WTC11 (cell line): ENCODE measurements around the gene SLC66A2. TPM values are rescaled to one million over a fixed set of nuclear protein-coding genes. Genes with fewer than 3 reads are reported as not detected.

Experiments
- ATAC-seq: fragments of 200-7000 bp; cut with Tn5 transposase; 2 replicates; pipeline ENCODE4 v1.10.0; 2021; ENCODE audit warnings: mild to moderate bottlenecking, moderate library complexity
- CTCF ChIA-PET: fragments of 300-600 bp; sonication (Branson Sonifier 250); formaldehyde crosslinking; loops from one replicate; lab custom pipeline; 2021; ENCODE audit warnings: antibody characterized with exemption; lab: Charles Lee
- POLR2A ChIA-PET: fragments of 350-600 bp; sonication (Branson Sonifier 250); formaldehyde crosslinking; loops from one replicate; lab custom pipeline; 2021; ENCODE audit warnings: antibody characterized with exemption; lab: Charles Lee
- DNase-seq: peaks from one replicate; pipeline ENCODE4 v3.0.0; 2021; ENCODE audit warnings: low spot score
- H3K27ac Mint-ChIP-seq: 2 replicates; pipeline ENCODE4 v1.8.0; 2021; ENCODE audit warnings: mixed read lengths
- H3K27me3 Mint-ChIP-seq: 2 replicates; pipeline ENCODE4 v1.8.0; 2021; ENCODE audit warnings: low read depth, mild to moderate bottlenecking, moderate library complexity, mixed read lengths
- H3K36me3 Mint-ChIP-seq: 2 replicates; pipeline ENCODE4 v1.8.0; 2021; ENCODE audit warnings: mixed read lengths
- H3K4me1 Mint-ChIP-seq: 2 replicates; pipeline ENCODE4 v1.8.0; 2022; ENCODE audit warnings: mixed read lengths
- H3K4me3 Mint-ChIP-seq: 2 replicates; pipeline ENCODE4 v1.8.0; 2021; ENCODE audit warnings: mild to moderate bottlenecking, moderate library complexity, mixed read lengths
- H3K9me3 Mint-ChIP-seq: 2 replicates; pipeline ENCODE4 v1.8.0; 2021; ENCODE audit warnings: mixed read lengths
- AR ChIP-seq: fragments of 250-450 bp; sonication (Bioruptor Pico); IDR thresholded peaks from 2 replicates; pipeline ENCODE4 v1.9.0; 2021; ENCODE audit warnings: mild to moderate bottlenecking
- CBFB ChIP-seq: sonication (generic); formaldehyde crosslinking; IDR thresholded peaks from 2 replicates; pipeline ENCODE4 v1.8.1; 2022; ENCODE audit warnings: mild to moderate bottlenecking, low read depth, missing genetic modification reagents
- CDX4 ChIP-seq: fragments of 250-450 bp; sonication (Bioruptor Pico); IDR thresholded peaks from 2 replicates; pipeline ENCODE4 v1.9.0; 2021; ENCODE audit warnings: moderate library complexity, mild to moderate bottlenecking, inconsistent platforms, borderline replicate concordance
- CTCF ChIP-seq: fragments of 200-600 bp; IDR thresholded peaks from 2 replicates; pipeline ENCODE4 v1.8.0; 2022; ENCODE audit warnings: antibody characterized with exemption
- FOXP4 ChIP-seq: sonication (generic); formaldehyde crosslinking; IDR thresholded peaks from 2 replicates; pipeline ENCODE4 v1.8.0; 2022; ENCODE audit warnings: mild to moderate bottlenecking, missing genetic modification reagents
- HMGXB4 ChIP-seq: sonication (generic); formaldehyde crosslinking; IDR thresholded peaks from 2 replicates; pipeline ENCODE4 v1.8.1; 2023; ENCODE audit warnings: mild to moderate bottlenecking, moderate library complexity, missing genetic modification reagents
- KAT7 ChIP-seq: sonication (generic); formaldehyde crosslinking; IDR thresholded peaks from 2 replicates; pipeline ENCODE4 v1.8.1; 2023; ENCODE audit warnings: missing genetic modification reagents, mild to moderate bottlenecking, borderline replicate concordance
- MAX ChIP-seq: sonication (generic); formaldehyde crosslinking; IDR thresholded peaks from 2 replicates; pipeline ENCODE4 v1.8.0; 2022; ENCODE audit warnings: mild to moderate bottlenecking, missing genetic modification reagents
- NFYB ChIP-seq: sonication (generic); formaldehyde crosslinking; conservative IDR thresholded peaks from 2 replicates; pipeline ENCODE4 v1.8.0; 2022; ENCODE audit warnings: low read depth, missing genetic modification reagents
- SMAD4 ChIP-seq: sonication (generic); formaldehyde crosslinking; IDR thresholded peaks from 2 replicates; pipeline ENCODE4 v1.8.0; 2022; ENCODE audit warnings: mild to moderate bottlenecking, missing genetic modification reagents
- SOX15 ChIP-seq: fragments of 250-450 bp; sonication (Bioruptor Pico); IDR thresholded peaks from 2 replicates; pipeline ENCODE4 v1.9.0; 2021; ENCODE audit warnings: mild to moderate bottlenecking
- SP1 ChIP-seq: sonication (generic); formaldehyde crosslinking; conservative IDR thresholded peaks from 2 replicates; pipeline ENCODE4 v1.8.1; 2022; ENCODE audit warnings: missing genetic modification reagents
- ZNF121 ChIP-seq: sonication (generic); formaldehyde crosslinking; IDR thresholded peaks from 2 replicates; pipeline ENCODE4 v1.8.0; 2023; ENCODE audit warnings: missing genetic modification reagents
- ZNF232 ChIP-seq: sonication (generic); formaldehyde crosslinking; IDR thresholded peaks from 2 replicates; pipeline ENCODE4 v1.8.0; 2022; ENCODE audit warnings: mild to moderate bottlenecking, missing genetic modification reagents
- ZNF317 ChIP-seq: sonication (generic); formaldehyde crosslinking; IDR thresholded peaks from 2 replicates; pipeline ENCODE4 v1.8.1; 2023; ENCODE audit warnings: low read depth, mild to moderate bottlenecking, moderate library complexity, missing genetic modification reagents, borderline replicate concordance
- ZNF512 ChIP-seq: sonication (generic); formaldehyde crosslinking; IDR thresholded peaks from 2 replicates; pipeline ENCODE4 v1.8.1; 2022; ENCODE audit warnings: missing genetic modification reagents, borderline replicate concordance
- ZNF671 ChIP-seq: fragments of 250-450 bp; sonication (Bioruptor Pico); IDR thresholded peaks from 2 replicates; pipeline ENCODE4 v1.8.0; 2021; ENCODE audit warnings: mild to moderate bottlenecking
- total RNA-seq: library from RNA; stranded (reverse); gene quantifications from 3 replicates; pipeline ENCODE4 v1.2.3, GENCODE V29; 2021

SLC66A2 gene
- total RNA-seq, 1 experiment from 2014 or later, result 20.9 TPM

GRCh38 chr18:79864006-79864725 is 87.3 kb downstream of the SLC66A2 start (continued):
- TF ChIP-seq HMGXB4 (CRISPR knock-in tag) (no peak), ZNF232 (CRISPR knock-in tag) (no peak), MAX (CRISPR knock-in tag) (no peak), CBFB (no peak), SMAD4 (CRISPR knock-in tag) (no peak), ZNF671 (CRISPR knock-in tag) (no peak)

GRCh38 chr18:79863161-79864005 is 88.1 kb downstream of the SLC66A2 start:
- ChIA-PET POLR2A (no interaction called here), CTCF (interaction anchor here (0.8 to 1.6 kb wide), 2 partner anchors 11 to 14 kb away, joined by 3 read pairs; no protein-coding TSS in a partner anchor)
- H3K9me3 Mint-ChIP-seq, result no peaks in the 10 kb centered on the region
- TF ChIP-seq AR (CRISPR knock-in tag) (no peak), SOX15 (no peak), CDX4 (CRISPR knock-in tag) (no peak), CTCF (no peak), ZNF121 (CRISPR knock-in tag) (no peak), NFYB (CRISPR knock-in tag) (no peak), KAT7 (CRISPR knock-in tag) (no peak)
- no peak overlapping the region for H3K27ac Mint-ChIP-seq
- no peaks in the 10 kb centered on the region for H3K4me1 Mint-ChIP-seq
- H3K27me3 Mint-ChIP-seq, result peaks cover 10% of the 10 kb centered on the region
- H3K36me3 Mint-ChIP-seq, result no peaks in the 10 kb centered on the region
- ATAC-seq, result peak; percentile 22; the same call in 1 of the 2 replicates
- H3K4me3 Mint-ChIP-seq, result no peak overlapping the region
- no peak for DNase-seq

GRCh38 chr18:79862562-79862961 is 88.9 kb downstream of the SLC66A2 start:
- no peak overlapping the region for H3K4me3 Mint-ChIP-seq
- H3K27ac Mint-ChIP-seq, result no peak overlapping the region
- H3K4me1 Mint-ChIP-seq, result no peaks in the 10 kb centered on the region
- H3K27me3 Mint-ChIP-seq, result peaks cover 10% of the 10 kb centered on the region
- ChIA-PET POLR2A (no interaction called here), CTCF (interaction anchor here (1.6 kb wide), 1 partner anchor 13 kb away, joined by 3 read pairs; no protein-coding TSS in a partner anchor)
- no peaks in the 10 kb centered on the region for H3K9me3 Mint-ChIP-seq
- no peaks in the 10 kb centered on the region for H3K36me3 Mint-ChIP-seq
- DNase-seq (no peak), ATAC-seq (no peak)
- TF ChIP-seq ZNF512 (no peak), SP1 (no peak), FOXP4 (no peak), ZNF317 (CRISPR knock-in tag) (no peak)
